Adrenal gland (tissue), 12 donors: ENCODE measurements around the gene OLIG1. TPM values are rescaled to one million over a fixed set of nuclear protein-coding genes. Genes with fewer than 3 reads are reported as not detected.
A peak's percentile ranks its signal among the peaks of the same experiment; 100 is the strongest.

Experiments used
- DNase-seq, 7 donors: peaks; one replicate each; pipeline ENCODE4 v3.0.0-alpha.2; 2019 to 2020
- H3K27ac ChIP-seq, 5 donors: fragments of 200-600 bp; sonication (generic) in 4 of 5; 1 replicate in 3 of 5; 2 replicates in 2 of 5; pipeline versions ENCODE4 v1.5.1 to v1.8.0; 2016 to 2020; ENCODE audit warnings: mild to moderate bottlenecking in 1 of 5
- H3K27me3 ChIP-seq: fragments of 200-600 bp; 2 replicates; pipeline ENCODE4 v1.8.0; 2021
- H3K36me3 ChIP-seq, 2 donors: fragments of 200-600 bp; replicated peaks in 1 of 2; 1 replicate in 1 of 2; 2 replicates in 1 of 2; pipeline versions ENCODE4 v1.5.1 to v1.8.0; 2018 to 2022
- H3K4me1 ChIP-seq, 2 donors: fragments of 200-600 bp; replicated peaks in 1 of 2; 1 replicate in 1 of 2; 2 replicates in 1 of 2; pipeline versions ENCODE4 v1.5.1 to v1.8.0; 2018 to 2021
- H3K4me3 ChIP-seq, 4 donors: fragments of 200-600 bp; sonication (generic) in 3 of 4; one replicate each; pipeline ENCODE4 v1.5.1; 2016 to 2018
- H3K9me3 ChIP-seq, 3 donors: fragments of 200-600 bp; sonication (generic) in 1 of 3; replicated peaks in 1 of 3; 1 replicate in 2 of 3; 2 replicates in 1 of 3; pipeline versions ENCODE4 v1.5.1 to v1.8.0; 2016 to 2021
- POLR2A ChIP-seq, 2 donors: fragments of 450-650 bp; IDR thresholded peaks; one replicate each; pipeline ENCODE4 v1.6.1; 2017; ENCODE audit warnings: antibody characterized with exemption in 2 of 2, mild to moderate bottlenecking in 2 of 2, moderate library complexity in 1 of 2
- WGBS, 4 donors: extraction: QIAGEN DNeasy Blood & Tissue Kit in 2 of 4; methylation state at CpG; one replicate each; pipeline versions ENCODE4 v1.1.5 to v1.1.7; 2013 to 2017; 5-methylcytosine and 5-hydroxymethylcytosine counted together
- intact Hi-C, 2 donors: fragments of 100-400 bp; cut with DNase I; formaldehyde crosslinking; loops; one replicate each; pipeline versions ENCODE4 v1.14.1 to v1.15.0; 2022 to 2023
- polyA plus RNA-seq, 3 donors: library from polyadenylated mRNA; stranded (reverse); fragments of 200-250 nt in 2 of 3; fragments of 350-450 nt in 1 of 3; fragmentation: Illumina TruSeq in 1 of 3; extraction: RNeasy Lipid Tissue Mini Kit (QIAGEN cat#74804) in 1 of 3; gene quantifications; one replicate each; pipeline ENCODE4 v1.2.3, GENCODE V29; 2013 to 2014
- total RNA-seq, 9 donors: library from RNA; depleted of rRNA in 4 of 9; stranded (reverse); fragments of >200 nt in 4 of 9; fragments of 120-200 nt in 1 of 9; fragmentation: NEBNext Ultra II Directional in 1 of 9; extraction: Animal tissue kit (Norgen Biotek cat#: 25700) in 1 of 9; gene quantifications; one replicate each; pipeline versions ENCODE4 v1.1.0 to v1.2.4, GENCODE V29; 2013 to 2023
- TF ChIP-seq, protein P1 (sequence below), 6 experiments: fragments of 450-650 bp in 4 of 6; fragments of 200-600 bp in 2 of 6; sonication (generic) in 1 of 6; IDR thresholded peaks; 1 replicate in 5 of 6; 2 replicates in 1 of 6; pipeline versions ENCODE4 v1.5.1 to v1.8.0; 2016 to 2021; ENCODE audit warnings: antibody characterized with exemption in 6 of 6, mild to moderate bottlenecking in 2 of 6, moderate library complexity in 1 of 6
- donor health status: healthy with polysubstance abuse.
- donor health status: Bipolar disorder and iron deficiency.
- donor health status: DM: yes; HTN: yes; CAD: no.
- donor health status: DM: no; HTN: no; CAD: no.
- donor health status: DM: no; HTN: no; CAD: no.
- donor health status: DM: yes; HTN: yes; CAD: no.

OLIG1 gene
- total and polyA plus RNA-seq, 12 donors = 0.11 to 1.8 (median 0.50) TPM; not detected in 9

DNA sequence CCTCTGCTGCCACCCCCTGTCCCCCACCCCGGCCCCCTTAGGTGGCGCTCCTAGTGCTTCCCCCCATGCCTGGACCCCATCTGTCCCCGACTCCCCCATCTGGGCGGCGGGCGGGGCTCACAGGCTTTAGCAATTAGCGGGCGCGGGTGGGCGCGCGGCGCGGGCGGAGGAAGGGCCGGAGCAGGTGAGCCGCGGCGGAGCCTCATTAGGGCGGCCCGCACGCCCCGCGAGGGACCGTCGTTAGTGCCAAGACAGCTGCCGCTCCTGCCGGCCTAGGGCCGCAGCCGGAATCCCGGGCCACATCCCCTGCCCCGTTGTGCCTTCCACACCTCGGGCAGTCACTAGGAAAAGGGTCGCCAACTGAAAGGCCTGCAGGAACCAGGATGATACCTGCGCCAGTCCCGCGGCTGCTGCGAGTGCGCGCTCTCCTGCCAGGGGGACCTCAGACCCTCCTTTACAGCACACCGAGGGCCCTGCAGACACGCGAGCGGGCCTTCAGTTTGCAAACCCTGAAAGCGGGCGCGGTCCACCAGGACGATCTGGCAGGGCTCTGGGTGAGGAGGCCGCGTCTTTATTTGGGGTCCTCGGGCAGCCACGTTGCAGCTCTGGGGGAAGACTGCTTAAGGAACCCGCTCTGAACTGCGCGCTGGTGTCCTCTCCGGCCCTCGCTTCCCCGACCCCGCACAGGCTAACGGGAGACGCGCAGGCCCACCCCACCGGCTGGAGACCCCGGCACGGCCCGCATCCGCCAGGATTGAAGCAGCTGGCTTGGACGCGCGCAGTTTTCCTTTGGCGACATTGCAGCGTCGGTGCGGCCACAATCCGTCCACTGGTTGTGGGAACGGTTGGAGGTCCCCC lies 36.6 kb upstream of the OLIG1 start:
- intact Hi-C loops = no loop called here
- WGBS, 4 donors = 9 to 13% (median 13%) methylated on average over 17 to 76 of the region's 76 CpGs

GRCh38 chr21:33033961-33034413 lies 36.0 kb upstream of the OLIG1 start:
- intact Hi-C loops = no loop called here
- no peaks in the 10 kb centered on the region for H3K36me3 ChIP-seq
- 33 to 39% (median 36%) methylated on average over 2 to 20 of the region's 20 CpGs for WGBS, 4 donors
- H3K9me3 ChIP-seq = no peaks in the 10 kb centered on the region
- peaks cover 0 to 4% of the 10 kb centered on the region in 2 donors for H3K4me1 ChIP-seq
- no peak overlapping the region for H3K4me3 ChIP-seq
- TF ChIP-seq, protein P1, sequence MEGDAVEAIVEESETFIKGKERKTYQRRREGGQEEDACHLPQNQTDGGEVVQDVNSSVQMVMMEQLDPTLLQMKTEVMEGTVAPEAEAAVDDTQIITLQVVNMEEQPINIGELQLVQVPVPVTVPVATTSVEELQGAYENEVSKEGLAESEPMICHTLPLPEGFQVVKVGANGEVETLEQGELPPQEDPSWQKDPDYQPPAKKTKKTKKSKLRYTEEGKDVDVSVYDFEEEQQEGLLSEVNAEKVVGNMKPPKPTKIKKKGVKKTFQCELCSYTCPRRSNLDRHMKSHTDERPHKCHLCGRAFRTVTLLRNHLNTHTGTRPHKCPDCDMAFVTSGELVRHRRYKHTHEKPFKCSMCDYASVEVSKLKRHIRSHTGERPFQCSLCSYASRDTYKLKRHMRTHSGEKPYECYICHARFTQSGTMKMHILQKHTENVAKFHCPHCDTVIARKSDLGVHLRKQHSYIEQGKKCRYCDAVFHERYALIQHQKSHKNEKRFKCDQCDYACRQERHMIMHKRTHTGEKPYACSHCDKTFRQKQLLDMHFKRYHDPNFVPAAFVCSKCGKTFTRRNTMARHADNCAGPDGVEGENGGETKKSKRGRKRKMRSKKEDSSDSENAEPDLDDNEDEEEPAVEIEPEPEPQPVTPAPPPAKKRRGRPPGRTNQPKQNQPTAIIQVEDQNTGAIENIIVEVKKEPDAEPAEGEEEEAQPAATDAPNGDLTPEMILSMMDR (IDR thresholded peaks at IDR 0.05) = no peak
- TF ChIP-seq POLR2A (IDR thresholded peaks at IDR 0.05) = no peak
- no peak overlapping the region for H3K27ac ChIP-seq
- no peak for DNase-seq
- peaks cover 64% of the 10 kb centered on the region for H3K27me3 ChIP-seq

More for the DNA sequence above, 36.6 kb upstream of the OLIG1 start:
- Histone ChIP-seq H3K9me3 (no peaks in the 10 kb centered on the region), H3K27me3 (peaks cover 71% of the 10 kb centered on the region), H3K27ac (no peak overlapping the region), H3K4me3 (no peak overlapping the region), H3K4me1 (peaks cover 0 to 11% of the 10 kb centered on the region in 2 donors), H3K36me3 (no peaks in the 10 kb centered on the region)
- no peak for DNase-seq
- TF ChIP-seq, protein P1 (IDR thresholded peaks at IDR 0.05) = no peak

- 62 to 80% (median 80%) methylated on average over 1 of the region's 1 CpG for WGBS, 4 donors
- H3K36me3 ChIP-seq = no peaks in the 10 kb centered on the region
- H3K9me3 ChIP-seq = no peaks in the 10 kb centered on the region
- H3K4me1 ChIP-seq = no peaks in the 10 kb centered on the region
- H3K27ac ChIP-seq = no peak overlapping the region
- no peak for TF ChIP-seq POLR2A (IDR thresholded peaks at IDR 0.05)
- intact Hi-C loops = no loop called here
- H3K27me3 ChIP-seq = peaks cover 53% of the 10 kb centered on the region
- DNase-seq = no peak
- H3K4me3 ChIP-seq = no peak overlapping the region
Measured at GRCh38 chr21:33035147-33035546, 34.8 kb upstream of the OLIG1 start.

DNA sequence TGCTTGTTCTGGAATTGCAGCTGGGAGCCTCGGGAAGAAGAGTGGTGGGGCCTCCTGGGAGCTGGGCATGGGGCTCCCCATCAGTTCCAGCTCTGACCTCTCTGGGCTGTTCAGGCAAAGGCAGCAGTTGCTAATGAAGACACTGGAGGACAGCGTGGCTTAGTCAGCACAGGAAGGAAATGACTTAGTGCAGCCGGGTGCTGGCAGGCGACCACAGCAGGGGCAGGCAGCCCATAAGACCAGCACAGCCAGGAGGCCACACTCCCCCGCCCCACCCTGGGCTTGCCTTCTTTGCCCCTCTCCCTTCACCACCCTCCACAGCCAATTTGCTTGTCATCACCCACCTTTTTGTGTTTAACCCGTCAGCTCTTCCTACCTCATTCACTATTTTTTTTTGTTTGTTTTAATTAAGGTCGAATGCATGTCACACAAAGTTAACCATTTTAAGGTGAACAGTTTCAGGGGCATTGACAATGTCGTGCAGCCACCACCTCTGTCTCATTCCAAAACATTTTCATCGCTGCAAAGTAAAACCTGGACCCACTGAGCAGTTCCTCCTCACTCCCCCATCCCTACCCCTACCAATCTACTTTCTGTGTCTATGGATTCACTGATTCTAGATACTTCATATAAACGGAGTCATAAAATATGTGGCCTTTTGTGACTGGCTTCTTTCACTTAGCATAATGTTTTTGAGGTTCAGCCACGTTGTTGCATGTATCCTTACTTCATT lies 33.3 kb upstream of the OLIG1 start:
- 33 to 40% (median 35%) methylated on average over 9 to 11 of the region's 11 CpGs for WGBS, 4 donors
- no peak overlapping the region for H3K27ac ChIP-seq
- intact Hi-C loops = no loop called here
- TF ChIP-seq POLR2A (IDR thresholded peaks at IDR 0.05) = no peak
- TF ChIP-seq, protein P1 (IDR thresholded peaks at IDR 0.05) = no peak
- peaks cover 46% of the 10 kb centered on the region for H3K27me3 ChIP-seq
- H3K4me3 ChIP-seq = no peak overlapping the region
- no peaks in the 10 kb centered on the region for H3K4me1 ChIP-seq
- peak in 3 of 7 donors; percentile 35 to 56 (median 46) for DNase-seq
- no peaks in the 10 kb centered on the region for H3K36me3 ChIP-seq
- no peaks in the 10 kb centered on the region for H3K9me3 ChIP-seq
